SK-N-MC (cell line): Measurements from ENCODE around the gene CFAP46.
"Not testable (repeated sequence)": the region's sequence is repeated elsewhere in the genome, so short reads cannot be mapped to it uniquely, and the experiment has no call there.

ENCODE experiments used
- DNase-seq: peaks from one replicate; pipeline ENCODE4 v3.0.0-alpha.2; 2011; ENCODE audit warnings: low read depth, low spot score
- H3K27ac ChIP-seq: fragments of 200-600 bp; sonication (generic); 2 replicates; pipeline ENCODE4 v1.5.1; 2016; ENCODE audit warnings: mixed run types
- H3K36me3 ChIP-seq: fragments of 200-600 bp; sonication (generic); 2 replicates; pipeline ENCODE4 v1.6.1; 2017; ENCODE audit warnings: antibody characterized with exemption, low read length, mixed read lengths; ENCODE audit not compliant: insufficient read depth
- H3K4me3 ChIP-seq: fragments of 200-600 bp; sonication (generic); 2 replicates; pipeline ENCODE4 v1.5.1; 2016
- H3K9ac ChIP-seq: fragments of 200-600 bp; sonication (generic); 2 replicates; pipeline ENCODE4 v1.8.0; 2017; ENCODE audit warnings: mixed run types, mixed read lengths; ENCODE audit not compliant: insufficient read length
- H3K9me3 ChIP-seq: fragments of 200-600 bp; sonication (generic); 2 replicates; pipeline ENCODE4 v1.6.1; 2017; ENCODE audit warnings: low read depth, mild to moderate bottlenecking, antibody characterized with exemption, low read length, moderate library complexity, mixed read lengths
- EZH2 ChIP-seq: fragments of 200-600 bp; sonication (generic); IDR thresholded peaks from one replicate; pipeline ENCODE4 v1.6.1; 2017; ENCODE audit warnings: antibody characterized with exemption
- FOXP2 ChIP-seq: optimal IDR thresholded peaks from 2 replicates; pipeline ENCODE3; 2011; ENCODE audit warnings: mild to moderate bottlenecking, moderate library complexity; ENCODE audit not compliant: insufficient read depth; ENCODE audit errors: extremely low read length, control extremely low read depth
- POLR2AphosphoS5 ChIP-seq: IDR thresholded peaks from 2 replicates; pipeline ENCODE4 v1.6.1; 2012; ENCODE audit warnings: mild to moderate bottlenecking, low read depth, low read length, borderline replicate concordance

The CFAP46 gene

GRCh38 chr10:132899751-132900065 lies 42.7 kb downstream of the CFAP46 start:
- H3K9me3 ChIP-seq, result no peaks in the 10 kb centered on the region
- TF ChIP-seq POLR2AphosphoS5 (no peak), FOXP2 (no peak), EZH2 (no peak)
- H3K36me3 ChIP-seq, result no peaks in the 10 kb centered on the region
- no peak overlapping the region for H3K4me3 ChIP-seq
- no peak for DNase-seq
- H3K27ac ChIP-seq, result no peak overlapping the region
- H3K9ac ChIP-seq, result no peak overlapping the region

GRCh38 chr10:132899054-132899750 lies 43.2 kb downstream of the CFAP46 start:
- DNase-seq, result no peak

GRCh38 chr10:132898391-132899053 lies 43.8 kb downstream of the CFAP46 start:
- Histone ChIP-seq H3K9ac (no peak overlapping the region), H3K36me3 (no peaks in the 10 kb centered on the region), H3K9me3 (no peaks in the 10 kb centered on the region), H3K27ac (no peak overlapping the region), H3K4me3 (no peak overlapping the region)
- no peak for DNase-seq
- TF ChIP-seq EZH2 (no peak), POLR2AphosphoS5 (no peak)

More at GRCh38 chr10:132899054-132899750, 43.2 kb downstream of the CFAP46 start:
- TF ChIP-seq FOXP2, result no peak
- no peak for TF ChIP-seq EZH2
- no peak for TF ChIP-seq POLR2AphosphoS5
- Histone ChIP-seq H3K36me3 (no peaks in the 10 kb centered on the region), H3K27ac (no peak overlapping the region), H3K9me3 (no peaks in the 10 kb centered on the region), H3K4me3 (no peak overlapping the region), H3K9ac (no peak overlapping the region)

- Histone ChIP-seq H3K9me3 (no peaks in the 10 kb centered on the region), H3K36me3 (no peaks in the 10 kb centered on the region), H3K4me3 (no peak overlapping the region), H3K9ac (no peak overlapping the region), H3K27ac (no peak overlapping the region)
- no peak for DNase-seq
- TF ChIP-seq FOXP2 (no peak), POLR2AphosphoS5 (no peak), EZH2 (no peak)
Measured at GRCh38 chr10:132897516-132898381, 44.6 kb downstream of the CFAP46 start.

- H3K9me3 ChIP-seq, H3K9ac ChIP-seq, H3K27ac ChIP-seq, H3K4me3 ChIP-seq, H3K36me3 ChIP-seq: not testable (repeated sequence)
- DNase-seq, result peak; percentile 14
Measured at GRCh38 chr10:132893786-132894185, 48.6 kb downstream of the CFAP46 start.

- Histone ChIP-seq H3K9me3 (no peaks in the 10 kb centered on the region), H3K27ac (no peak overlapping the region), H3K9ac (no peak overlapping the region), H3K4me3 (no peak overlapping the region), H3K36me3 (no peaks in the 10 kb centered on the region)
- TF ChIP-seq EZH2 (no peak), FOXP2 (no peak), POLR2AphosphoS5 (no peak)
- DNase-seq, result no peak
Measured at GRCh38 chr10:132893090-132893489, 49.3 kb downstream of the CFAP46 start.

- TF ChIP-seq POLR2AphosphoS5 (no peak), FOXP2 (no peak), EZH2 (no peak)
Measured at GRCh38 chr10:132892004-132892403, 50.4 kb downstream of the CFAP46 start.

GRCh38 chr10:132891368-132891767 lies 51.0 kb downstream of the CFAP46 start:
- TF ChIP-seq FOXP2, result no peak
- no peak for TF ChIP-seq POLR2AphosphoS5
- TF ChIP-seq EZH2, result no peak
- Histone ChIP-seq H3K9me3 (no peaks in the 10 kb centered on the region), H3K27ac (no peak overlapping the region), H3K4me3 (no peak overlapping the region), H3K36me3 (no peaks in the 10 kb centered on the region), H3K9ac (no peak overlapping the region)
- no peak for DNase-seq

More at GRCh38 chr10:132892004-132892403, 50.4 kb downstream of the CFAP46 start:
- no peak overlapping the region for H3K4me3 ChIP-seq
- H3K9me3 ChIP-seq, result no peaks in the 10 kb centered on the region
- no peak overlapping the region for H3K9ac ChIP-seq
- DNase-seq, result no peak
- no peaks in the 10 kb centered on the region for H3K36me3 ChIP-seq
- no peak overlapping the region for H3K27ac ChIP-seq

- DNase-seq, result no peak
Measured at GRCh38 chr10:132890301-132890700, 52.1 kb downstream of the CFAP46 start.

More at GRCh38 chr10:132890301-132890700, 52.1 kb downstream of the CFAP46 start:
- H3K9me3 ChIP-seq, result no peaks in the 10 kb centered on the region
- no peak overlapping the region for H3K9ac ChIP-seq
- H3K27ac ChIP-seq, result no peak overlapping the region
- TF ChIP-seq EZH2 (no peak), FOXP2 (no peak), POLR2AphosphoS5 (no peak)
- H3K4me3 ChIP-seq, result no peak overlapping the region
- H3K36me3 ChIP-seq, result no peaks in the 10 kb centered on the region
